ENCODE data around the gene ID1.

Gene ID1

GRCh38 chr20:31605031-31605901, at the start of gene ID1:
Gene ID1, plus strand, starts transcription at chr20:31605289. Its CDS starts 99 bp downstream, at chr20:31605388.
- no peaks in the 10 kb centered on the region for H3K36me3 Mint-ChIP-seq
- H3K4me3 Mint-ChIP-seq, result peak within 1 kb of the TSS; percentile 86
- no peak within 1 kb of the TSS for H3K27ac Mint-ChIP-seq
- peak; percentile 85 for ATAC-seq
- DNase-seq (ENCODE audit: low spot score in 2 of 2), result peak; percentile 65 to 90
- H3K4me1 Mint-ChIP-seq, result peaks cover 34% of the 10 kb centered on the region
- H3K9me3 Mint-ChIP-seq, result no peaks in the 10 kb centered on the region

- no peak overlapping the region for H3K4me3 Mint-ChIP-seq
- H3K4me1 Mint-ChIP-seq, result peaks cover 25% of the 10 kb centered on the region
- H3K27ac Mint-ChIP-seq, result peak overlapping the region; percentile 84
- DNase-seq (ENCODE audit: low spot score in 2 of 2), result no peak
- peaks cover 94% of the 10 kb centered on the region for H3K36me3 Mint-ChIP-seq
- peak; percentile 29 for ATAC-seq
- H3K9me3 Mint-ChIP-seq, result no peaks in the 10 kb centered on the region
These were observed 45.4 kb upstream of the ID1 start for GRCh38 chr20:31559704-31560093.

- Mint-ChIP-seq H3K4me1 (peaks cover 25% of the 10 kb centered on the region), H3K4me3 (no peak overlapping the region), H3K36me3 (peaks cover 94% of the 10 kb centered on the region), H3K9me3 (no peaks in the 10 kb centered on the region), H3K27ac (peak overlapping the region; percentile 84)
- peak; percentile 76 for ATAC-seq
- peak; percentile 65 to 81 for DNase-seq (ENCODE audit: low spot score in 2 of 2)
These were observed 44.9 kb upstream of the ID1 start for GRCh38 chr20:31560094-31560745.

GRCh38 chr20:31560746-31561598, 44.1 kb upstream of the ID1 start:
- peaks cover 25% of the 10 kb centered on the region for H3K4me1 Mint-ChIP-seq
- no peaks in the 10 kb centered on the region for H3K9me3 Mint-ChIP-seq
- peak overlapping the region; percentile 84 for H3K27ac Mint-ChIP-seq
- ATAC-seq (peak; percentile 40), DNase-seq (ENCODE audit: low spot score in 2 of 2) (no peak)
- H3K4me3 Mint-ChIP-seq, result no peak overlapping the region
- peaks cover 94% of the 10 kb centered on the region for H3K36me3 Mint-ChIP-seq

GRCh38 chr20:31562241-31562640, 42.8 kb upstream of the ID1 start:
- H3K9me3 Mint-ChIP-seq, result no peaks in the 10 kb centered on the region
- peaks cover 91% of the 10 kb centered on the region for H3K36me3 Mint-ChIP-seq
- H3K27ac Mint-ChIP-seq, result peak overlapping the region; percentile 76
- peaks cover 33% of the 10 kb centered on the region for H3K4me1 Mint-ChIP-seq
- no peak for DNase-seq (ENCODE audit: low spot score in 2 of 2)
- ATAC-seq, result no peak
- H3K4me3 Mint-ChIP-seq, result no peak overlapping the region

- peaks cover 94% of the 10 kb centered on the region for H3K36me3 Mint-ChIP-seq
- peaks cover 37% of the 10 kb centered on the region for H3K4me1 Mint-ChIP-seq
These were observed 40.8 kb upstream of the ID1 start for GRCh38 chr20:31564284-31564683.

GRCh38 chr20:31565699-31566318, 39.3 kb upstream of the ID1 start:
- H3K4me3 Mint-ChIP-seq, result no peak overlapping the region
- peaks cover 32% of the 10 kb centered on the region for H3K4me1 Mint-ChIP-seq
- H3K36me3 Mint-ChIP-seq, result peaks cover 87% of the 10 kb centered on the region
- DNase-seq (ENCODE audit: low spot score in 2 of 2) (no peak), ATAC-seq (no peak)
- H3K9me3 Mint-ChIP-seq, result no peaks in the 10 kb centered on the region
- no peak overlapping the region for H3K27ac Mint-ChIP-seq

More at GRCh38 chr20:31564284-31564683, 40.8 kb upstream of the ID1 start:
- Mint-ChIP-seq H3K4me3 (no peak overlapping the region), H3K27ac (no peak overlapping the region), H3K9me3 (no peaks in the 10 kb centered on the region)
- DNase-seq (ENCODE audit: low spot score in 2 of 2) (no peak), ATAC-seq (no peak)

- DNase-seq (ENCODE audit: low spot score in 2 of 2), result no peak
- Mint-ChIP-seq H3K27ac (peak overlapping the region; percentile 74), H3K36me3 (peaks cover 82% of the 10 kb centered on the region), H3K9me3 (no peaks in the 10 kb centered on the region), H3K4me3 (no peak overlapping the region), H3K4me1 (peaks cover 31% of the 10 kb centered on the region)
- ATAC-seq, result no peak
These were observed 38.8 kb upstream of the ID1 start for GRCh38 chr20:31566319-31566657.

- peak overlapping the region; percentile 74 for H3K27ac Mint-ChIP-seq
- H3K4me3 Mint-ChIP-seq, result no peak overlapping the region
- H3K9me3 Mint-ChIP-seq, result no peaks in the 10 kb centered on the region
- H3K36me3 Mint-ChIP-seq, result peaks cover 77% of the 10 kb centered on the region
- H3K4me1 Mint-ChIP-seq, result peaks cover 28% of the 10 kb centered on the region
- no peak for DNase-seq (ENCODE audit: low spot score in 2 of 2)
- ATAC-seq, result peak; percentile 58
These were observed 38.3 kb upstream of the ID1 start for GRCh38 chr20:31566658-31567379.

- H3K36me3 Mint-ChIP-seq, result peaks cover 72% of the 10 kb centered on the region
- peak overlapping the region; percentile 74 for H3K27ac Mint-ChIP-seq
- H3K9me3 Mint-ChIP-seq, result no peaks in the 10 kb centered on the region
- H3K4me1 Mint-ChIP-seq, result peaks cover 31% of the 10 kb centered on the region
- ATAC-seq (no peak), DNase-seq (ENCODE audit: low spot score in 2 of 2) (no peak)
- H3K4me3 Mint-ChIP-seq, result no peak overlapping the region
These were observed 37.7 kb upstream of the ID1 start for GRCh38 chr20:31567380-31567720.

GRCh38 chr20:31568041-31568731, 36.9 kb upstream of the ID1 start:
- DNase-seq (ENCODE audit: low spot score in 2 of 2) (no peak), ATAC-seq (no peak)
- Mint-ChIP-seq H3K9me3 (no peaks in the 10 kb centered on the region), H3K4me1 (peaks cover 35% of the 10 kb centered on the region), H3K36me3 (peaks cover 65% of the 10 kb centered on the region), H3K27ac (peak overlapping the region; percentile 74), H3K4me3 (no peak overlapping the region)

GRCh38 chr20:31568773-31569162, 36.3 kb upstream of the ID1 start:
- H3K36me3 Mint-ChIP-seq, result peaks cover 65% of the 10 kb centered on the region
- H3K9me3 Mint-ChIP-seq, result no peaks in the 10 kb centered on the region
- peak overlapping the region; percentile 74 for H3K27ac Mint-ChIP-seq
- no peak overlapping the region for H3K4me3 Mint-ChIP-seq
- ATAC-seq (no peak), DNase-seq (ENCODE audit: low spot score in 2 of 2) (no peak)
- peaks cover 41% of the 10 kb centered on the region for H3K4me1 Mint-ChIP-seq

GRCh38 chr20:31569163-31570020, 35.7 kb upstream of the ID1 start:
- peak; percentile 68 to 88 for DNase-seq (ENCODE audit: low spot score in 2 of 2)
- Mint-ChIP-seq H3K36me3 (peaks cover 63% of the 10 kb centered on the region), H3K4me1 (peaks cover 44% of the 10 kb centered on the region), H3K27ac (peak overlapping the region; percentile 37), H3K4me3 (no peak overlapping the region), H3K9me3 (no peaks in the 10 kb centered on the region)
- peak; percentile 58 for ATAC-seq

Measured in stimulated activated effector memory CD8-positive, alpha-beta T cell treated with anti-CD3 and anti-CD28 coated beads, Interleukin-12 subunit alpha, Interleukin-12 subunit beta, amount 100 ng/mL, for 72 hours (primary cell).